ENCODE measurements around the gene FBLN2.
A peak's percentile ranks its signal among the peaks of the same experiment; 100 is the strongest.
"Not testable (repeated sequence)": the region's sequence is repeated elsewhere in the genome, so short reads cannot be mapped to it uniquely, and the experiment has no call there.

The FBLN2 gene

GRCh38 chr3:13548696-13549622, at the start of gene FBLN2:
Gene FBLN2 (plus strand): TSS chr3:13549125. CDS start chr3:13570356, 21,231 bp downstream.
- peak; percentile 20 for DNase-seq

DNA sequence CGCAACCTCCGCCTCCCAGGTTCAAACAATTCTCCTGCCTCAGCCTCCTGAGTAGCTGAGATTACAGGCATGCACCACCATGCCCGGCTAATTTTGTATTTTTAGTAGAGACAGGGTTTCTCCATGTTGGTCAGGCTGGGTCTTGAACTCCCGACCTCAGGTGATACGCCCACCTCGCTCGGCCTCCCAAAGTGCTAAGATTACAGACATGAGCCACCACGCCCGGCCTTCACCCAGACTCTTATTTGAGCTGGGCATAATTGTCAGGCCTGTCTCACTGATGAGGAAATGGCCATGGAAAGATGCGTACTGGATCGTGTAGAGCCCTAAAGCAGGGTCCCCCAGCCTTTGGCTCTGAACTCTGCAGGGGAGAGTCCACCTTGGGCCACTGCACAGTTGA, 49.7 kb upstream of the FBLN2 start:
- not testable (repeated sequence) for DNase-seq

GRCh38 chr3:13500133-13500885, 48.6 kb upstream of the FBLN2 start:
- DNase-seq: no peak

DNA sequence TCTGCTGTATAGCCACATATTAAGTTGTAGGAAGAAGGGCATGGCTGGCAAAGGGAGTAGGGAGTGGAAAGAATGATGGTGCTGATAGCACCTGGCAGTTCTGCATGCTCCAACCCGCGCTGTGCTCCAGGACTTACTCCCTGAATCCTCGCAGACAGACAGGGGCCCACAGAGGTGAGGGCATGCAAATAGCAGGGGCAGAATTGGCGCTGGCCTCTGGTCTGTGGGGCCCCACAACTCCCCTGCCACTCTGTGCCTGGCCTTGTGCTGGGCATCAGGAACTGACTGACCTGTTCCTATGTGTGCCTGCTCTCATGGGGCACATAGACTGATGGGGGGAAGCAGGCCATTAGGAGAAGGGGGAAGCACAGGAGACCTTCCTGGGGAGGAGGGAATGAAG, 47.9 kb upstream of the FBLN2 start:
- no peak for DNase-seq

DNA sequence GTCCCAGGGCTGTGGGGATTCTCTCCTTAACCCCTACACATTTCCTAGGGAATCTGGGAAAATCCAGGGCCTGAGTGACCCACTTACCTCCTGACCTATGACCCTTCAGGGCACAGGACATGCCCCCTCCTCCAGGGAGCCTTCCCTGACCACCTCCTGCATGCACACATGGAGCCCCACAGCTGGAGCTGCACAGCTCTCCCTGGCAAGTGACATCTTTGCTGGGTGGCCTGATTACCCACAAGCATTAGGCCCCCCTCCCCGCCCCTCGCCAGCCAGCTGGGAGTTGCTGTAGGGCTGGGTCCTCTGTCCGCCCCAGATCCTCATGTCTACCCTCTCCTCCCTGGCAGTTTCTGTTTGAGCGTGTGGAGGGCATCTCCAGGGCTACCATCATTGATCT, 47.4 kb upstream of the FBLN2 start:
- DNase-seq: no peak

DNA sequence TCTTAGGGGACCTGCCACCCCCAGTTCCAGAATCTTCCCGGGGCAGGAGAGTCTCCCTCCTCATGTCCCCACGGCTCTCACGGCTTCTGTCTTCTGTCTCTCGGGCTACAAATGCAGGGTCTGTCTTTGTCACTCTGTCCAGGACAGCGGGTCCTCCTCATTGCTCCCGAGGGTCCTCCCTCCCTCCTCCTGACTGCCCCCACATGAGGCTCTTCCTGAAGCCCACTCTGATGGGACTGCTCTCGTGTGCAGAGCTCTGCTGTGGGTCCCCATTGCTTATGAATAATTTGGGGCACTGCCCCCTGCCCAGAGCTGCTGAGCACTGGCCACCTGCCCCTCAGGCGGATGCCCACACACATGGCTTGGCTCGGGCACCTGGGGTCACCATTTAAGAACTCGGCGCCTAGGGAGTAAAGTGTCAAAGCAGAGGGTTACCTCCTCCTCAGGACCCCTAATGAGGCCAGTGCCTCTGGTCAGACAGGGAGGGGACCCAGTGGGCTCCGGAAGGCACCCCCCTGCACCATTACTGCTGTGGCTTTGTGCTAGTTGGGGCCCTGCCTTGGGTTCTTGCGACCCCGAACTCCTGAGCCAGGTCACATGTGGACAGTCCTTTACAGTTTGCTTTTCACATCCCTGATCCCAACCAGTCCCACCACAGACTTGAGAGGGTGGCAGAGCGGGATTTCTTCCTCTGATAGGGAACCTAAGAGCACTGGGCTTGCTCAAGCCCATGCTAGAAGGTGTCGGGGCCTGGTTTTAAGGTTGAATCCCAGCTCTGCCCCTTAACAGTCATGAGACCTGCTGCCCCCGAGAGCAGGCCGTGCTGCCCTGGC, 46.8 kb upstream of the FBLN2 start:
- no peak for DNase-seq

DNA sequence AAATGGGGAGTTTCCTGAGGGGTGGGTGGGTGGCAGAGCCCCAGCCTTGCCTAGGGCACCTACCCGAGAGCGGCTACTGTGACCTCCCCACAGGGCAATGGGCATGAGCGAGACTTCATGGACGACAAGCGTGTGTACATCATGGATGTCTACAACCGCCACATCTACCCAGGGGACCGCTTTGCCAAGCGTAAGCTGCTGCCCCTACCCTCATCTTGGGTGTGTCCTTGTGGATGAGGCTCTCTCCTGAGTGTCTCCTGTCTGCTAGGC, 46.2 kb upstream of the FBLN2 start:
- no peak for DNase-seq

DNA sequence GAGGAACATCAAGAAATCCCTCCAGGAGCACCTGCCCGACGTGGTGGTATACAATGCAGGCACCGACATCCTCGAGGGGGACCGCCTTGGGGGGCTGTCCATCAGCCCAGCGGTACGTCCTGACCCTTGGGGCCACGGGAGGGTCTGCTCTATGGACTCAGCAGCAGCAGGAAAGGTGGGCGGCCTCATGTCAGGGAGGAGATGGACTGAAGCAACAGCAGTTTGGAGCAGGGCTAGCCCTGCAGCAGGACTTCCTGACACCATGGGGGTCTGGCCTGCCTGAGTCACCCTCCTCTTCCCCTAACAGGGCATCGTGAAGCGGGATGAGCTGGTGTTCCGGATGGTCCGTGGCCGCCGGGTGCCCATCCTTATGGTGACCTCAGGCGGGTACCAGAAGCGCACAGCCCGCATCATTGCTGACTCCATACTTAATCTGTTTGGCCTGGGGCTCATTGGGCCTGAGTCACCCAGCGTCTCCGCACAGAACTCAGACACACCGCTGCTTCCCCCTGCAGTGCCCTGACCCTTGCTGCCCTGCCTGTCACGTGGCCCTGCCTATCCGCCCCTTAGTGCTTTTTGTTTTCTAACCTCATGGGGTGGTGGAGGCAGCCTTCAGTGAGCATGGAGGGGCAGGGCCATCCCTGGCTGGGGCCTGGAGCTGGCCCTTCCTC, 44.6 kb upstream of the FBLN2 start:
- no peak for DNase-seq

- no peak for DNase-seq
These were observed 43.5 kb upstream of the FBLN2 start for GRCh38 chr3:13505147-13506130.

GRCh38 chr3:13506239-13506638, 42.7 kb upstream of the FBLN2 start:
- DNase-seq: no peak

DNA sequence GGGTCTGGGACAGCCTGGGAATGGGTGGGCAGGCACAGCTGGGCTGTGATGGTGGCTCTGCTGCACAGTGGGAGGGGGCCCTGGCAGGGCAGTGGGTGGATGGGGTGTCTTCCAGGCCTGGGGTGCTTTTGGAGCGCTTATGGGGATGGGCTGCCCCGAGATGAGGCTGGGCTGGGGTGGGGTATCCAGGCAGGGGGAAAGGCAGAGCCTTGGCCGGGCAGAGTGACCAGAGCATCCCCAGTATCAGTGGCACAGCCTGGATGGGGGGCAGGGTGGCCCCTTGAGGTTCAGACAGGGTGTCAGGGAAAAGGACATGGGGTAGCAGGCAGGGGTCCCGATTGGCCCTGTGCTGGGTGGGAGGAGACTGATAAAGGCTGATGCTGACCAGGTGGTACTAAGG, 42.2 kb upstream of the FBLN2 start:
- DNase-seq: no peak

DNA sequence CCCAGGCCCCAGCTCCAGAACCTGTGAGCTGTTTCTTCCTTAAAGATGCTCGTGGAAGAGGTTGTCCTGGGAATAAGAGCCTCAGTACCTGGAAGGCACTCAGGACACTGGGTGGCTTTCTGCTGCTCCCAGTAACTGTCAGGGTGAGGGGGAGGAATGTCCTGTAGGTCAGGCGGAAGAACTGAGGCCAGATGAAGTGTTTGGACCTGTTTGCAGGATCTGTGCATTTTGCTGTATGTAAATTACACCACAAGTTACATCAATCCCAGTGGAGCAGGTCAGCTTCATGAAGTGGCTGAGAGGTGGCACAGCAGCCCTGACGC, 41.7 kb upstream of the FBLN2 start:
- DNase-seq: no peak

DNA sequence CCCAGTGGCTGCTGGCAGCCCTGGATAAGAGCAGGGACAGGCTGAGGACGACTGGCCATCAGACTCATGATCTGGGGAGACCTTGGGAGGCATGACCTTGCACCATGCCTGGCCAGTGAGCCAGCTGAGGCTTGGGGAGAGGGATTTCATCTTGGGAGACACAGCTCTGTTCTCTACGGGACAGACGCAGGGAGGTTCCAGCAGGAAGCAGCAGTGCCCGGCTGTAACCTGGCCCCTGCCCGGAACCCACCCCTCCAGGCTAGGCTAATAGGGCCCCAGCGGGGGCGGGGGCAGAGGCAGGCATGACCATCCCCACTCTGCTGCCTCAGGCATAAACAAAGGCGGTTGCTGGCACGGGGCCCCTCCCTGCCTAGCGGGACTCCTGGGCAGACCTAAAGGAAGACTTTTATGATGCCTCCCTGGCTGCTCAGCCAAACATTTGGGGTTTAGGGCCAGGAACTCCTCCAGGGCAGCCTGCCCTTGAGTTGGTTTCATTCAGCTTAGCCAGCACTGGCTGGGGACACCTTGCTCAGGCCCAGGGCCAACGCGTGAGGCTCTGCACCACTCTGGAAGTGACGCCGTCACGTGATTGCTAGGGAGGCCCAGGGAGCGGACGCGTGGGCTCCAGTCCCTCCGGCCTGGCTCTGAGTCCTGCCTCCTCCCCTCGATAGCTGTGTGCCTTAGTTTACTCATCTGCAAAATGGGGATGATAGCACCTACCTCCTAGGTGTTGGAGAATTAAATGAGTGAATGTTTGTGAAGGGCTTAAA, 41.2 kb upstream of the FBLN2 start:
- no peak for DNase-seq

- DNase-seq: no peak
These were observed 40.4 kb upstream of the FBLN2 start for GRCh38 chr3:13508496-13508895.

DNA sequence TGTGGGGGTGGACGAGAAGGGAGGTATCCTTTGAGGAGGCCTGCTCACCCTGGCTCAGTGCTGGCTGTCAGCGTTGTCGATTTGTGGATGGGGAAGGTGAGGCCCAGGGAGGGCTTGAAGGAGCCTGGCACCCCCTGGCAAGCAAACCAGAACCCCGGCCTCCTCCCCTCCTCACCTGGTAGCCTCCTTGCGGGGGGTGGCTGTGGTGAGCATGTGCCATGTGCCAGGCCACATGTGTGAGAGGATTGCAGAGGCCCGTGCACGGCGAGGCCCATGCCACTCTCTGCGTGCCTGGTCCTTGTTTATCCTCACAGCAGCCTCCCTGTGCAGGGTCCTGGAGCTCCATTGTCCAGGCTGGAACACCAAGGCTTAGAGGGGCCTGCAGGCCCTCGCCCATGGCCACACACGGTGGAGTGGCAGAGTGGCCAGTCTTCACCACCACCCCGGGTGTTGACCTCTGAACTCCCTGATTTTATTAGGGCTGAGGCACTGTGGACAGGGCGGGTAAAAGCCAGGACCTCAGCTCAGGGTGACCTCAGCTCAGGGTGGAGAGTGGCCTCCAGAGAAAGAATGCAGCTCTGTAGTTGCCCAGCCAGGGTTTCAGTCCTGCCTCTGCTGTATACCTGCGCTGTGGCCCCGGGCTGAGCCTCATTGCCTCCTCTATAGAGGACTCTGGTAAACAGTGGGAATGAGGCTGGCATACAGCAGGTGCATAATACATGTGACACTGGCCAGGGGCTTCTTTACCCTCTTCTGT, 39.7 kb upstream of the FBLN2 start:
- DNase-seq: no peak

DNA sequence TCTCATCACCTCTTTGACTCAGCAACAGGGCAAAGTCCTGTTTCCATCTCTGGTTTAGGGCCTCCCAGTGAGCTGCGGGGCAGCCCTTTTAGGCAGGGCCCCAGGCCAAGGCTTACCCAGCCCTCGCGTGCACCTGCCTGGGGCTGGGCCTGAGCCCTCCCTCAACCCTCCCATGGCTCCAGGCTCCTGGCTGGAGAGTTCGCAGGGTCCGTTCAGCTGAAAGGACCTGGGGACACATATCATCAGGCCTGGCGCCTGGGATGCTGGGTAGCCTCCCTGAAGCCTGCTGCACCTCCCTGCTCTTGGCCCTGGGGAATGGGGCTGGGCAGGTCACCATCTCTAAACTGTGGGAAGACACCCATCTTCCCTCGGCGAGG, 39.1 kb upstream of the FBLN2 start:
- no peak for DNase-seq

DNA sequence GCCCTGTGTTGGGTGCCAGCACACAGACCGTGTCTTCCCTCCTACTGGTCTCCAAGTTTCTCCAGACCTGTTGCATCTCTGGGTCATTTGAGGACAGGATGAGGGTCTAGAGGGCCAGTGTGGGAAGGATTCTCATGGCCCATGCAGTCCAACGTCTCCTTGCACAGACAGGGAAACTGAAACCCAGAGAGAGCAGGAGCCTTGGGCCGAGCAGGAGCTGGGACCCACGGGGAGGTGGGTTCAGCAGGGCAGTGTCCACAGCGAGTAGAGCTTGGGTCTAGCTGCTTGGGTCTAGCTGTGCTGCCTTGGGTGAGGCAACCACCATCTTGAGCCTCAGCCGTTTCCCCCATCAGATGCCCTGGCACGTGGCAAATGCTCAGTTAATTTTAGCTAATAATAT, 36.5 kb upstream of the FBLN2 start:
- no peak for DNase-seq

GRCh38 chr3:13513051-13513912, 35.6 kb upstream of the FBLN2 start:
- no peak for DNase-seq

- no peak for DNase-seq
These were observed 34.9 kb upstream of the FBLN2 start for GRCh38 chr3:13513913-13514517.

Data from CD4-positive, alpha-beta T cell treated with Interferon gamma for 1 hour (primary cell).